ENCODE measurements around the gene DOCK10. TPM values are rescaled to one million over a fixed set of nuclear protein-coding genes. Genes with fewer than 3 reads are reported as not detected.

DOCK10 gene
- total and polyA plus RNA-seq, 2 experiments from 2014 or later, result 1.1 to 3.2 TPM

DNA sequence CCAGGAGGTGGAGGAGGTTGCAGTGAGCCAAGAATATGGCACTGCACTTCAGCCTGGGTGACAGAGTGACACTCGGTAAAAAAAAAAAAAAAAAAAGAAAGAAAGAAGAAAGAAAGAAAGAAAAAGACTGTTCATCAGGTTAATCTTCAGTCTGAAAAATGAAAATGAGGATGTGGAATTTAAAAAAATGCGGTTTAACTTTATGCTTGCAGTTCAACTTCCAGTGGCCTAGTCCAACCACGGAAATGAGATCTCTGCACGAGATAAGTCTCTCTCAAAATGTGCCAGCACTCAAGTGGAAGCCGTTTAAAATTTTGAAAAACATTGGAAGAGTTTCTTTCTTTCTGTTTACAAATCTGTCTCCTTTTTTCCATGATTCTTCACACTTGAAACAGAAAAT, 112.1 kb downstream of the DOCK10 start:
- Histone ChIP-seq H3K4me1 (ENCODE audit: insufficient read depth) (no peaks in the 10 kb centered on the region), H3K27me3 (no peaks in the 10 kb centered on the region), H3K36me3 (replicated peaks; ENCODE audit: insufficient read depth, low read depth) (no peaks in the 10 kb centered on the region), H4K20me1 (ENCODE audit: insufficient read depth, poor library complexity, severe bottlenecking) (no peaks in the 10 kb centered on the region), H3K4me3 (no peak overlapping the region), H3K79me2 (no peaks in the 10 kb centered on the region), H3K9me2 (replicated peaks; ENCODE audit: insufficient read depth) (no peaks in the 10 kb centered on the region), H3K9me3 (ENCODE audit: low read depth) (no peaks in the 10 kb centered on the region), H2AFZ (no peak overlapping the region), H3K27ac (no peak overlapping the region), H3K4me2 (no peak overlapping the region)
- DNase-seq (ENCODE audit: low spot score), result no peak
- TF ChIP-seq EZH2phosphoT487 (IDR thresholded peaks at IDR 0.05; ENCODE audit: low read depth, severe bottlenecking, unreplicated experiment), result no peak
- TF ChIP-seq EZH2 (IDR thresholded peaks at IDR 0.05; ENCODE audit: borderline replicate concordance), result no peak
- TF ChIP-seq, protein P1, sequence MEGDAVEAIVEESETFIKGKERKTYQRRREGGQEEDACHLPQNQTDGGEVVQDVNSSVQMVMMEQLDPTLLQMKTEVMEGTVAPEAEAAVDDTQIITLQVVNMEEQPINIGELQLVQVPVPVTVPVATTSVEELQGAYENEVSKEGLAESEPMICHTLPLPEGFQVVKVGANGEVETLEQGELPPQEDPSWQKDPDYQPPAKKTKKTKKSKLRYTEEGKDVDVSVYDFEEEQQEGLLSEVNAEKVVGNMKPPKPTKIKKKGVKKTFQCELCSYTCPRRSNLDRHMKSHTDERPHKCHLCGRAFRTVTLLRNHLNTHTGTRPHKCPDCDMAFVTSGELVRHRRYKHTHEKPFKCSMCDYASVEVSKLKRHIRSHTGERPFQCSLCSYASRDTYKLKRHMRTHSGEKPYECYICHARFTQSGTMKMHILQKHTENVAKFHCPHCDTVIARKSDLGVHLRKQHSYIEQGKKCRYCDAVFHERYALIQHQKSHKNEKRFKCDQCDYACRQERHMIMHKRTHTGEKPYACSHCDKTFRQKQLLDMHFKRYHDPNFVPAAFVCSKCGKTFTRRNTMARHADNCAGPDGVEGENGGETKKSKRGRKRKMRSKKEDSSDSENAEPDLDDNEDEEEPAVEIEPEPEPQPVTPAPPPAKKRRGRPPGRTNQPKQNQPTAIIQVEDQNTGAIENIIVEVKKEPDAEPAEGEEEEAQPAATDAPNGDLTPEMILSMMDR (IDR thresholded peaks at IDR 0.05; ENCODE audit: poor library complexity), result no peak
- WGBS (ENCODE audit: low lambda C conversion rate, missing lambda C conversion rate), result 90% methylated on average over 5 of the region's 5 CpGs

DNA sequence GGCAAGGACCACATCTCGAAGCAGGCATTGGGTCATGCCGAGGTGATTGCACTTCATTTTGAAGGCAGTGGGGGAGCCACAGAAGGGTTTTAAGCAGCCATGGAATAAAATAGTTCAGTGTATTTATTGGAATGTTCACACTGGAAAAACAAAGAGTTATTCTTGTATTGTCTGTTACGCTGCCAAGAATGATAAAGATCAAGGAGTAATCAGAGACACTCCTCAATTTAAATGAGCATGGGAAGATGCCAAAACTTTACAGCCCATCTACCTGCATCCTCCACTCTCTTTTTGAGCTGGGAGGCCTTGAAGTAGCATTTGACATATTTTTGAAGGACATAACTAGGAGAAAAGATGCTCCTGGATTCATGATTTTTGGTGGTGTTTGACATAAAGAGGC, 112.8 kb downstream of the DOCK10 start:
- 87% methylated on average over 3 of the region's 3 CpGs for WGBS (ENCODE audit: low lambda C conversion rate, missing lambda C conversion rate)
- DNase-seq (ENCODE audit: low spot score), result no peak
- Histone ChIP-seq H2AFZ (no peak overlapping the region), H4K20me1 (ENCODE audit: insufficient read depth, poor library complexity, severe bottlenecking) (no peaks in the 10 kb centered on the region), H3K9me2 (replicated peaks; ENCODE audit: insufficient read depth) (no peaks in the 10 kb centered on the region), H3K9me3 (ENCODE audit: low read depth) (no peaks in the 10 kb centered on the region), H3K4me3 (no peak overlapping the region), H3K79me2 (no peaks in the 10 kb centered on the region), H3K36me3 (replicated peaks; ENCODE audit: insufficient read depth, low read depth) (no peaks in the 10 kb centered on the region), H3K27ac (no peak overlapping the region), H3K27me3 (no peaks in the 10 kb centered on the region), H3K4me1 (ENCODE audit: insufficient read depth) (no peaks in the 10 kb centered on the region), H3K4me2 (no peak overlapping the region)
- no peak for TF ChIP-seq EZH2 (IDR thresholded peaks at IDR 0.05; ENCODE audit: borderline replicate concordance)
- no peak for TF ChIP-seq EZH2phosphoT487 (IDR thresholded peaks at IDR 0.05; ENCODE audit: low read depth, severe bottlenecking, unreplicated experiment)
- TF ChIP-seq, protein P1 (IDR thresholded peaks at IDR 0.05; ENCODE audit: poor library complexity), result no peak

DNA sequence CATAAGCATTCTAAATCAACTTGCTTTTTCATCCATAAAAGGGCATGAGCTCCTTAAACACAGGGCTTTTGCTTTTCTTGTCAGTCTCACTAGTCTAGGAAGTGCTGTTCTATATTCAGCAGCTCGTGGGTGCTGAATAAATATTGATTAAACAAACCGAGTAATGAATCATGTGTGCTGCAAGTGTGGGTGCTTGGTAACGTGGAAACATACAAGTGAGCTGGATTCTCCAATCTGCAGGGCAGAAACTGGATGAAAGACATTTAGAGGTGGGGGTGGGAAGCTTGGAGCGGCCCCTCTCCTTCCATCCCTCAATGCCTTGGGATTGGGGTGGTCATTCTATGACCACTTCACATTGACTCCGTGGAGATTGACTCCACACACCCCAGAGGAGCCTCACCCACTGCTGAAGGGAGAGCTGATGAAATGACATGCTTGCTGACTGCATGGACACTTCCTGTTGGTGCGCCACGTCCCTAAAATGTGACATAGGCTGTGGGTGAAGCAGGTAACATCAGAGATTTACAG, 114.6 kb downstream of the DOCK10 start:
- Histone ChIP-seq H3K27me3 (no peaks in the 10 kb centered on the region), H3K9me2 (replicated peaks; ENCODE audit: insufficient read depth) (no peaks in the 10 kb centered on the region), H3K4me3 (no peak overlapping the region), H4K20me1 (ENCODE audit: insufficient read depth, poor library complexity, severe bottlenecking) (no peaks in the 10 kb centered on the region), H3K79me2 (no peaks in the 10 kb centered on the region), H3K27ac (no peak overlapping the region), H2AFZ (no peak overlapping the region), H3K36me3 (replicated peaks; ENCODE audit: insufficient read depth, low read depth) (no peaks in the 10 kb centered on the region), H3K4me1 (ENCODE audit: insufficient read depth) (no peaks in the 10 kb centered on the region), H3K9me3 (ENCODE audit: low read depth) (no peaks in the 10 kb centered on the region), H3K4me2 (no peak overlapping the region)
- no peak for DNase-seq (ENCODE audit: low spot score)
- 64% methylated on average over 7 of the region's 7 CpGs for WGBS (ENCODE audit: low lambda C conversion rate, missing lambda C conversion rate)
- TF ChIP-seq, protein P1 (IDR thresholded peaks at IDR 0.05; ENCODE audit: poor library complexity), result no peak
- TF ChIP-seq EZH2phosphoT487 (IDR thresholded peaks at IDR 0.05; ENCODE audit: low read depth, severe bottlenecking, unreplicated experiment), result no peak
- TF ChIP-seq EZH2 (IDR thresholded peaks at IDR 0.05; ENCODE audit: borderline replicate concordance), result no peak
